OCI-LY7 (cell line): ENCODE results near the gene MEF2A. TPM values are rescaled to one million over a fixed set of nuclear protein-coding genes. Genes with fewer than 3 reads are reported as not detected.

ENCODE experiments used
- BruUV-seq: library from RNA; stranded (reverse); fragments of 400-500 nt; replicated peaks from 2 replicates; lab custom pipeline; 2021; lab: Mats Ljungman, UMichigan
- CTCF ChIA-PET: fragments of 300-600 bp; sonication (Branson Sonifier 250); formaldehyde crosslinking; loops from one replicate; lab custom pipeline; 2022; ENCODE audit warnings: antibody characterized with exemption; ENCODE audit not compliant: unreplicated experiment; lab: Charles Lee
- POLR2A ChIA-PET: fragments of 300-600 bp; sonication (Branson Sonifier 250); formaldehyde crosslinking; loops from one replicate; lab custom pipeline; 2022; ENCODE audit warnings: antibody characterized with exemption; lab: Charles Lee
- DNase-seq: peaks from one replicate; pipeline ENCODE4 v3.0.0-alpha.2; 2015; ENCODE audit warnings: low spot score
- H2AFZ ChIP-seq: fragments of 200-600 bp; sonication (generic), shearing (Covaris generic); 2 replicates; pipeline ENCODE4 v1.6.1; 2014; ENCODE audit warnings: mild to moderate bottlenecking, antibody characterized with exemption, low read length, moderate library complexity
- H3K27ac ChIP-seq: fragments of 200-600 bp; sonication (generic); 2 replicates; pipeline ENCODE4 v1.5.1; 2014; ENCODE audit warnings: mixed run types, low read depth, mild to moderate bottlenecking, moderate library complexity, low read length, inconsistent platforms; ENCODE audit not compliant: poor library complexity, severe bottlenecking
- H3K36me3 ChIP-seq: fragments of 200-600 bp; sonication (generic); 2 replicates; pipeline ENCODE4 v1.6.1; 2014; ENCODE audit warnings: mild to moderate bottlenecking, antibody characterized with exemption, low read length, moderate library complexity, mixed read lengths; ENCODE audit not compliant: insufficient read depth
- H3K4me1 ChIP-seq: fragments of 200-600 bp; sonication (generic); 2 replicates; pipeline ENCODE4 v1.5.1; 2014; ENCODE audit warnings: mild to moderate bottlenecking, low read length; ENCODE audit not compliant: insufficient read depth, poor library complexity, severe bottlenecking
- H3K4me2 ChIP-seq: fragments of 200-600 bp; sonication (generic); 2 replicates; pipeline ENCODE4 v1.6.1; 2014; ENCODE audit warnings: mild to moderate bottlenecking, low read length
- H3K4me3 ChIP-seq: fragments of 200-600 bp; sonication (generic); 2 replicates; pipeline ENCODE4 v1.5.1; 2014; ENCODE audit warnings: mild to moderate bottlenecking, low read depth, low read length; ENCODE audit not compliant: poor library complexity, severe bottlenecking
- H3K79me2 ChIP-seq: fragments of 200-600 bp; sonication (generic); 2 replicates; pipeline ENCODE4 v1.6.1; 2016; ENCODE audit warnings: low read depth, mild to moderate bottlenecking, low read length, moderate library complexity, mixed read lengths; ENCODE audit not compliant: insufficient read depth
- H3K9me2 ChIP-seq: fragments of 200-600 bp; sonication (generic); 2 replicates; pipeline ENCODE4 v1.6.1; 2016; ENCODE audit warnings: mild to moderate bottlenecking, low read length, mixed read lengths; ENCODE audit not compliant: insufficient read depth
- H3K9me3 ChIP-seq: fragments of 200-600 bp; sonication (generic); 2 replicates; pipeline ENCODE4 v1.6.1; 2014; ENCODE audit warnings: mild to moderate bottlenecking, mixed run types, low read length, mixed read lengths
- H4K20me1 ChIP-seq: fragments of 200-600 bp; sonication (generic); 2 replicates; pipeline ENCODE4 v1.6.1; 2014; ENCODE audit warnings: mild to moderate bottlenecking, antibody characterized with exemption, low read length, moderate library complexity, mixed read lengths; ENCODE audit not compliant: insufficient read depth
- EZH2phosphoT487 ChIP-seq: fragments of 200-600 bp; sonication (generic); IDR thresholded peaks from 2 replicates; pipeline ENCODE4 v1.6.1; 2018; ENCODE audit warnings: low read depth, borderline replicate concordance, mild to moderate bottlenecking, mixed run types, antibody characterized with exemption, low read length, moderate library complexity, mixed read lengths
- intact Hi-C: fragments of 100-400 bp; cut with micrococcal nuclease; formaldehyde crosslinking; loops from one replicate; pipeline ENCODE4 v1.10.0; 2022; ENCODE audit not compliant: unreplicated experiment
- total RNA-seq, 2 experiments: library from RNA; depleted of rRNA in 1 of 2; stranded (reverse); fragments of >200 nt in 1 of 2; shearing (Covaris generic) in 1 of 2; gene quantifications; 2 replicates each; pipeline ENCODE4 v1.2.3, GENCODE V29; 2014 to 2022
- TF ChIP-seq, protein P1 (sequence below): fragments of 200-600 bp; sonication (generic); conservative IDR thresholded peaks from 2 replicates; pipeline ENCODE4 v1.5.1; 2014; ENCODE audit warnings: mild to moderate bottlenecking, antibody characterized with exemption, low read length, moderate library complexity, mixed read lengths

The MEF2A gene
- total RNA-seq, 2 experiments from 2014 or later = 28.0 to 38.2 TPM

DNA sequence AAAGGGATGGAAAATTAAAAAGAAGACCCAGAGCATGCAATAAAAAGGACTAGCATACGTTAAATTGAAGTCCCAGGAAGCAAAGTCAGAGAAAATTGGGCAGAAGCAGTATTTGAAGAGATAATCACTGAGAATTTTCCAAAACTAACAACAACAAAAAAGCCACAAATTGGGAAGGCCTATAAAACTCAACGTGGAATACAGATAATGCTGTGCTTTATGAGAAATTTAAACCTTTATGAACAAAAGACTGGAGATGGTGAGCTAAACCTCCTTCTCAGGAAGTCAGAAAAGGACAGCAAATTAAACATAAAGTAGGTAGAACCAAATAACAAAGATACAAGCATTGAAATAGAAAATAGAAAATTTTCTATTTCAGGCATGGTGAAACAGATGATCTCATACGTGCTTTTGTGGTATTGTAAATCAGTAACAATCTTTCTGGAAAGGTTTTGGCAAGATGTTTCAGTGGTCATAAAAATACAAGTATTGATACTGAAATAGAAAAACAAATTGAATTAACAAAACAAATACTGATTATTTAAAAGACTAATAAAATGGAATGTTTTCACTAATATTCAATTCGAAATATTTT lies 111.9 kb downstream of the MEF2A start:
- intact Hi-C loops = no loop called here
- ChIA-PET POLR2A (interaction anchor here (1.0 kb wide), 1 partner anchor 145 kb away, joined by 3 read pairs; no protein-coding TSS in a partner anchor), CTCF (no interaction called here)
- Histone ChIP-seq H3K4me3 (no peak overlapping the region), H3K4me2 (no peak overlapping the region), H3K36me3 (peaks cover 63% of the 10 kb centered on the region), H4K20me1 (no peaks in the 10 kb centered on the region), H3K9me3 (no peaks in the 10 kb centered on the region), H3K9me2 (no peaks in the 10 kb centered on the region), H2AFZ (no peak overlapping the region), H3K4me1 (peaks cover 4% of the 10 kb centered on the region), H3K27ac (no peak overlapping the region), H3K79me2 (no peaks in the 10 kb centered on the region)
- no peak for TF ChIP-seq EZH2phosphoT487
- TF ChIP-seq, protein P1, sequence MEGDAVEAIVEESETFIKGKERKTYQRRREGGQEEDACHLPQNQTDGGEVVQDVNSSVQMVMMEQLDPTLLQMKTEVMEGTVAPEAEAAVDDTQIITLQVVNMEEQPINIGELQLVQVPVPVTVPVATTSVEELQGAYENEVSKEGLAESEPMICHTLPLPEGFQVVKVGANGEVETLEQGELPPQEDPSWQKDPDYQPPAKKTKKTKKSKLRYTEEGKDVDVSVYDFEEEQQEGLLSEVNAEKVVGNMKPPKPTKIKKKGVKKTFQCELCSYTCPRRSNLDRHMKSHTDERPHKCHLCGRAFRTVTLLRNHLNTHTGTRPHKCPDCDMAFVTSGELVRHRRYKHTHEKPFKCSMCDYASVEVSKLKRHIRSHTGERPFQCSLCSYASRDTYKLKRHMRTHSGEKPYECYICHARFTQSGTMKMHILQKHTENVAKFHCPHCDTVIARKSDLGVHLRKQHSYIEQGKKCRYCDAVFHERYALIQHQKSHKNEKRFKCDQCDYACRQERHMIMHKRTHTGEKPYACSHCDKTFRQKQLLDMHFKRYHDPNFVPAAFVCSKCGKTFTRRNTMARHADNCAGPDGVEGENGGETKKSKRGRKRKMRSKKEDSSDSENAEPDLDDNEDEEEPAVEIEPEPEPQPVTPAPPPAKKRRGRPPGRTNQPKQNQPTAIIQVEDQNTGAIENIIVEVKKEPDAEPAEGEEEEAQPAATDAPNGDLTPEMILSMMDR = no peak
- BruUV-seq = no TSS peak
- DNase-seq = no peak

DNA sequence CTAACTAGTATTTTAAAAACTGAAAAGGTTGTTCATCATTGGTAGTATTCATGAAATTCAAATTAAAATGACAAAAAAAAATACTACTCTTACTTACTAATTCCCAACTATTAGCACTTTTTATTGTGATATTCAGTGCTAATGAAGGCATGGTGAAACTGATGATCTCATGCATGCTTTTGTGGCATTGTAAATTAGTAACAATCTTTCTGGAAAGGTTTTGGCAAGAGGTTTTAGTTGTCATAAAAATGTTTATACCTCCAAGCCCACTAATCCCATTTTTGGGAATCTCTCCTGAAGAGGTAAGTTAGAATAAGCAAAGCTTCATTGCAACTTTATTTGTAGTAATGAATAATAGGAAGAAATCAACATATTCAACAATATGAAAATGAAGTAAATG lies 114.5 kb downstream of the MEF2A start:
- H4K20me1 ChIP-seq = no peaks in the 10 kb centered on the region
- peaks cover 13% of the 10 kb centered on the region for H3K4me1 ChIP-seq
- ChIA-PET POLR2A (interaction anchor here (0.8 kb wide), 1 partner anchor 173 kb away, joined by 3 read pairs; no protein-coding TSS in a partner anchor), CTCF (no interaction called here)
- no peak overlapping the region for H2AFZ ChIP-seq
- no peaks in the 10 kb centered on the region for H3K9me2 ChIP-seq
- no peak for DNase-seq
- H3K79me2 ChIP-seq = no peaks in the 10 kb centered on the region
- no peak overlapping the region for H3K4me3 ChIP-seq
- BruUV-seq = no TSS peak
- H3K9me3 ChIP-seq = peaks cover 11% of the 10 kb centered on the region; the same call in 1 of the 2 replicates
- intact Hi-C loops = no loop called here
- no peak overlapping the region for H3K4me2 ChIP-seq
- peaks cover 68% of the 10 kb centered on the region for H3K36me3 ChIP-seq
- TF ChIP-seq, protein P1 = no peak
- TF ChIP-seq EZH2phosphoT487 = no peak
- no peak overlapping the region for H3K27ac ChIP-seq

DNA sequence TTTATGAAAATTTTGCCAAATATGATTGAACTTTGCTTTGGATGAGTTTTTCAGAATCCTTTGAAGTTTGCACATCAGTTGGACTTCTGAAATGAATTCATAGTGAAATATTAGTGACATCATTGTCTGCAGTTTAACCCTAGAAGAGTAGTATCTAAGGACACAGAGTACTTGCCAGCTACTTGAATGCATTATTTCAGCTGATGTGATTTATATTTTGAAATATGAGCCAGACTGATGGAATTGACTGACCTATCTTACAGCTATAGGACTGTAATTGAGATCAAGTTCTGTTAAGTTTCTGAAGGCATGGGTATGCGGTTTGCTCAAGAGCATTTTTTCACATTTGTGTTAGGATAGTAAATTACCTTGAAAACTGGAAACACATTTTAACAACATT lies 116.2 kb downstream of the MEF2A start:
- H3K27ac ChIP-seq = no peak overlapping the region
- POLR2A ChIA-PET = interaction anchor here (0.8 kb wide), 1 partner anchor 19 kb away, joined by 3 read pairs; no protein-coding TSS in a partner anchor

More for the DNA sequence above, 116.2 kb downstream of the MEF2A start:
- Histone ChIP-seq H3K4me3 (no peak overlapping the region), H3K4me1 (peaks cover 13% of the 10 kb centered on the region), H3K36me3 (peaks cover 74% of the 10 kb centered on the region), H3K9me2 (no peaks in the 10 kb centered on the region), H2AFZ (no peak overlapping the region), H3K4me2 (no peak overlapping the region), H3K79me2 (no peaks in the 10 kb centered on the region), H3K9me3 (peaks cover 25% of the 10 kb centered on the region), H4K20me1 (no peaks in the 10 kb centered on the region)
- DNase-seq = no peak
- intact Hi-C loops = no loop called here
- no peak for TF ChIP-seq EZH2phosphoT487
- TF ChIP-seq, protein P1 = no peak
- BruUV-seq = no TSS peak
- CTCF ChIA-PET = no interaction called here
